RPMI8226 (cell line): ENCODE data around the gene OTULIN.
A peak's percentile ranks its signal among the peaks of the same experiment; 100 is the strongest.

Source experiments
- DNase-seq: peaks from one replicate; pipeline ENCODE4 v3.0.0-alpha.2; 2015

OTULIN gene

GRCh38 chr5:14699807-14700400 lies 35.4 kb downstream of the OTULIN start:
- no peak for DNase-seq

GRCh38 chr5:14700478-14701436 lies 36.2 kb downstream of the OTULIN start:
- DNase-seq: no peak

DNA sequence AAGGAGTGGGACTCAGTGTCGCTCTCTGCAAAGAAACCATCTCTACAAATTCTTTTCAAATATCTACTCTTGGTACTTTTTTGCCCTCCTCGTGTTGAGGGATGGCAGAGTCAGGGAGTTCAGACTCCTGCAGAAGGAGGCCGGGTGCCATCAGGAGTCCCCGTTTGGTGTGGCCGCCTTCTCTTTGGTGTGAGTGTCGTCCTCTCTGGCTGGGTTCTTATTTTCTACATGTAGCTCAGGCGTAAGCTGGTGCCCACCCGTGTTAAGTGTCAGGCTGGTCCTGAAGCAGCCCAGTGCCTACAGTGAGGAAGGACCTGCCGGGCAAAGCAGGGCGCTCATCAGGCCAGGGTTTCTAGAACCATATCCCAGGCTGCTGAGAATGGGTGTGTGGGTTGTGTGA lies 37.0 kb downstream of the OTULIN start:
- no peak for DNase-seq

DNA sequence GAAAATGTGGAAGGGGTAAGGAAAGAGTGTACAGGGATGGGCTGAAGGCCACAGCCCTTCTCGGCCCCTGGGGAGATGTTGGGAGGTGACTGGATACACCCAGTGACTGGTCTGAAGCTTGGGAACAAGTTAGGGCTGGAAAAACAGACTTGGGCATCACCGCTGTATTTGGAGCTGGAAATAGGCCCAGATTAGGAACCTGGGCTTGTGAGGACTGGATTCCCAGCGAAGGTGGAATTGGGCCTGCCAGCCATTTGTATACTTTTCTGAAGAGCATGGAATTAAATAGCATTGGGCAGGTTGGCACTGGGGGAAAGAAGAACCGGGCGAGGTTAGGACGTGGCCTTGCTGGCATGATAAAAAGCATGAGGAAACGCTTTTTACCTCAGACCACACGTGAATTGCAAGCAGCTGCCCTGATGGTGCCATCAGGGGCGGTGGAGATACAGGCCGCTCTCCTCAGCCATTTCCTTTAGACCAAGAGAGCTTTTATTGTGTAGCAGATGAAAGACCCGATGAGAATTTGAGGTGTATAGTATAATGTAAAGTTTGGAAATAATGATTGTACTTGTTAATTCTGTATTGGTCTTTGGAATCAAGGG lies 37.8 kb downstream of the OTULIN start:
- DNase-seq: no peak

GRCh38 chr5:14705556-14705955 lies 41.0 kb downstream of the OTULIN start:
- DNase-seq: no peak

DNA sequence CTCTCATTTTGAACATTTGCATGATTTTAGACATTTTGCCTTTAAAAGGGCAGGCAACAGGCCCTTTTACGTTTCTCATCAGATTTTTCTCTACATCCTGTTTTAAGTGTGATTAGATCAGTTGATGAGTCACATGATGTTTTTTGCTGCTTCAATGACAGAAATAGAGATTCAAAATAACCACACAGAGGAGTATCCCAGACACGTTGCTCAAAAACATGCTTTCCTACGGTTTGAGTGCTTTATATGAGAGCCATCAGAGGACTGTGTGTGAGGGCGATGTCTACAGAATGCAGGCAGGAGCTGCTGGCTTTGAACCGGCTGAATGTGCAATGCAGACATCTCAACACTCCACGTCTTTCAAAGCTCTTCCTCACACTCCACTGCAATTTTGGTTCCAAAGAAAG lies 42.1 kb downstream of the OTULIN start:
- DNase-seq: no peak

- DNase-seq: no peak
Observed at GRCh38 chr5:14707811-14708390, 43.4 kb downstream of the OTULIN start.

DNA sequence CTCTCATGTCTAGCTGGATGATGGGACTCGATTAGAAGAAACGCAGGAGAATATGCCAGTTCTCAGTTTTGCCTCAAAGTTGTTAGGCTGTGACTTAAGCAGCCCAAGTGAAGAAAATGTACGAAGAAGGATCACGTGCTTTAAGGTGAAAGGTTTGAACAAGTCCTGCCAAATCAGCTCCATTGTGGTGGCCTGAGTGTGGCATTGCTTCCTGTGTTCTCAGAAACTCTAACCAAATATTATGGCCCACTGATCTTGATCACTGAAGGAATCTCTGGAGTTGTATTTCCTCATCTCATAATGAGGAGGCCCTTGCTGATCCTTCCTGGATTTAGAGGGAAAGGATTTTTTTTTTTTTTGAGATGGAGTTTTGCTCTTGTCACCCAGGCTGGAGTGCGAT lies 44.0 kb downstream of the OTULIN start:
- no peak for DNase-seq

DNA sequence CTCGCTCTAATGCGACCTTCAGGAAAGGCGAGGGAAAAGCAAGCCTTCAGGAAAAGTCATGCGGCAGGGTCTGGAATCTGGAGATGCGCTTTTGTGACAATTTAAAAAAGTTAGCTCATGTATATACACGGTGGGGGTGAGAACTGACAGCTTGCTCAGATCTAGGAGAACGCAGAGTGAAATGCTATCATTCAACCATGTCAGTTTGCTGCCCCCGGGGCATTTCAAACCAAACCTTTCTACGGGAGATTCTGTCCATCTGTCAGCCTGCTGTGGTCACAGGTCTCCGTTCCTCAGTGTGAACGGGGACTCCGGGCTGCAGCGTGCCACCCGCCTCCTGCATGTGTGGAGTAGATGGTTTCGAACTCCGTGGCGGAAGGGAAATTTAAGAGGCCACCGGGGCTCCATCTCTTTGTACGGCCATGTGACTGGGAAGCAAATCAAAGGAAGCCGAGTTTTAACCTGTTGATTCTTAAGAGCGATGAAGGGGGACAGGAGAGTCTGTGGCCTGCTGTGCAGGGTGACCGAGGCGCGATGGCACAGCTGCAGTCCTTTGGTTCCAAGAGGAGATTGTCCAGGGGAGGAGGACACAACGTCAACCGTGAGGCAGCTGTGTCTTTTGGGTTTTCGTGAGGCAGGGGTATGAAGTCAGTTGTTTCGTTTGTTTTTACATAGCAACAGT lies 45.9 kb downstream of the OTULIN start:
- DNase-seq: no peak

DNA sequence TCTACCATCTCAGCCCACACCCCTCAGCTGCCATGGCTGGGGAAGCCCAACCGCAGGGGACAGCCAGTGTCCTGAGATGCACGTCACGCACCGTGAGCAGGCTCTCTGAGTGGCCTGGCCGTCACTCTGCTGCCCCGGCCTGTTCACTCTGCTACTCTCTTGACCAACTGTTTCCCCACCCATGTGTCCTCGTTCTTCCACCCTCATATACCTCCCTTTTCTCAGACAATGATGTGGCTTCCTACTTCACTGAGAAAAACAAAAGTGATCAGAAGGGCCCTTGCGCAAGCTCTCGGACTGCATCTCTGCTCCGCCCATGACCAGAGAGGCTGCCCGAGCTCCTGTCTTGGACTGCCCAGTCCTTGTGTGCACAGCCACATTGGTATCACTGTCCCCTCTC lies 47.6 kb downstream of the OTULIN start:
- no peak for DNase-seq

- DNase-seq: no peak
Observed at GRCh38 chr5:14712666-14713065, 48.1 kb downstream of the OTULIN start.

DNA sequence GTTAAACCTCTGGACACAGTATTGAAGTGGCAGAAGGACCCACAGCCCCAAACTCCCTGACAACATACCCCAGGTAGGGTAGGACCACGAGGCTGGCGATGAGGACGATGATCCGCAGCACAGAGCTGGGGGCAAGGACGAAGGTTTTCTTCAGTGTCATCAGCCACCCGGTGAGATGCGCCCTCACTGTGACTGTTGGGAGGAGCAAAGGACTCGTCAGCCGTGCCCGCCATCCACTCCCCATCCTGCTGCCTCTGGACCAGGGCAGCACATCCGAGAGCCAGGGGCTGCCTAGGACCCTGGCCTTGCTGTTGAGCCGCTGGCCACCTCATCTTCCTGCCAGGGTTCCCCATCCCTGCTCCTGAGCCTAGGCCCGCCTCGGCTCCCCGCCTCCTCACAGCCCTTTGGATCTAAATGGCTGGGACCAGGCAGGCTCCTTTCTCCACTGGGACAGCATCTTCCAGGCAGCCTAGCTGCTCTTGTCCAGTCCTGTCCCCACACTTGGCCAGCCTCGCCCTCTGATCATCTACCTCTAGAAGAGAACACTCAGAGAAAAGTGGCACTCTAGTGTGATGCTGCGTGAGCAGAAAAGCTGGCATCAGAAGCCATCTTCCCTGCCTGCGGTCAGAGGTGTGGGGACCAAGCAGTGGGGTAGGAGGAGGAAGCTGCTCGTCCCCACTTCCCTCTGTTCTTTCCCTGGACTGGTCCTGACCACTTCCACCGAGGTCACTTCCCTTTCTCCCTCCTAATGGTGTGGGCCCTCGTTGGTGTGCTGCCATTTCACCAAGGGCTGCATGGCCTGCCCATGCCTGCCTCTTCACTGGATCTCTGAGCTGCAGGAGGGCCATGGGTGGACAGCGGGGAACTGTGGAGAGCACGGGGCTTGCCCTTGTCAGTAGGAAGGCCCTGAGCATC lies 49.2 kb downstream of the OTULIN start:
- DNase-seq: no peak

GRCh38 chr5:14714706-14715105 lies 50.2 kb downstream of the OTULIN start:
- DNase-seq: peak; percentile 5

GRCh38 chr5:14715481-14715880 lies 51.0 kb downstream of the OTULIN start:
- DNase-seq: no peak

DNA sequence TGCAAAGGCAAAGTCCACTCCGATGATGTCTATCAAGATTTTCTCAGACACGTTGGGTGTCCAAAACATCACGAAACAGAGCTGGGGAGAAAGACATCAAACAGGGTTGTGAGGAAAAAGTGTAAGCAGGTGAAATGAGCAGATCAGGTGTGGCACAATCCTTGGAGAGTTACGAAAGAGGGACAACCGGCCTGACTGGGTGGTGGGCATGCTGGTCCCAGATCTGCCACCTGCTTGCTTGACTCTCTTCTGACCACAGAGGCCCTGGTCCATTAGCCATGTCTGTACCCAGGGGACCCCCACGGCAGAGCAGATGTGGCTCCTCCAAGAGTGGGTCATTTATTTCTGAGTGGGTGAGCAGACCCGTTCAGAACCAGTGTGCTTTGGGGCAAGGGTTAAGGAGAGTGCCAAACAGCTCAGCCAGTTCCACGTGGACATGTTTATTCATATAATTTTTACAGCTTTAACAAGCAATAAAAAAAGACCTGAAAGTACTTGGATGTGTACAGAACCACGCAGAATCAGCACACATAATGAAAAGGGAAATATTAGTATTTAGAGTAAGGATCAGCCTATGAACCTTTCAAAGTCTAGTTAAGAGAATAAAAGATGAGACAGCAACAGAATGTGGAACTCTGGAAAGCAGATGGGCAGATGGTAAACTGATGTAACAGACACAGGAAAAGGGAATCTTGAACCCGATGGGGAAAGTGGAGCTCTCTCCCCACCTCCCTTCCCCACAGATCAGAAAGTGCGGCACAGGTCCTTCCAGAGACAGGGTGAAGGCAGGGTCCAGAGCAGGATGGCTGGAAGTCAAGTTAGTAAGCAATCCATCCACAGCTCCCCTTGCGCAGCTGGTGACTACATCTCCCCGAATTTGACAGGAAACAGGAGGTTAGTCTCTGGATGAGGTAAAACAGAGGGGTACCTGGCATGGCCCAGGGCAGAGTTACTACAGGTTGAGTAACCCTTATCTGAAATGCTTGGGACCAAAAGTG lies 52.5 kb downstream of the OTULIN start:
- DNase-seq: no peak

DNA sequence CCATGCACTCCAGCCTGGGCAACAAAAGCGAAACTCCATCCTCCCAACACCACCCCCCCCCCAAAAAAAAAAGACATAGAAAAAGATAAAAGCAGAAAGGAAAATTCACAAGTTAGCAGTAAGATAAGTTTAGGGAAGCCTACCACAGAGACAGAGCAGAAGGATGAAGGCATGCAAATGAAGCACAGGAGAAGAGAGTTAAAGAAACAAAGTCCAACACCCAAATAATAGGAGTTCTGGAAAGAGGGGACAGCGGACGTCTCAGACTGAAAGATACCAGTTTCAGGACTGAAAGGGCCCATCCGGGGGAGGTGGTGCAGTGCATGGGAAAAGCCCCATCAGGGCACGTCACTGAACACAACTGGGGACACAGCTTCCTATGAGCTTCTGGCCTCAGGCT lies 54.3 kb downstream of the OTULIN start:
- DNase-seq: no peak

GRCh38 chr5:14720236-14720923 lies 55.9 kb downstream of the OTULIN start:
- DNase-seq: no peak

- DNase-seq: no peak
Observed at GRCh38 chr5:14721990-14722656, 57.6 kb downstream of the OTULIN start.

GRCh38 chr5:14722923-14723322 lies 58.4 kb downstream of the OTULIN start:
- no peak for DNase-seq
